Retinal pigment epithelial cell (primary cell): ENCODE measurements around the gene SCNM1.

ENCODE experiments used
- DNase-seq: peaks from one replicate; pipeline ENCODE4 v3.0.0-alpha.2; 2010; ENCODE audit warnings: low read depth
- H3K4me3 ChIP-seq: 2 replicates; pipeline ENCODE4 v1.5.1; 2011; ENCODE audit warnings: mild to moderate bottlenecking, low read length, control low read depth, moderate library complexity
- CTCF ChIP-seq: conservative IDR thresholded peaks from 2 replicates; pipeline ENCODE4 v1.5.1; 2011; ENCODE audit warnings: low read depth, low read length, control low read depth, inconsistent platforms

Gene SCNM1

GRCh38 chr1:151143057-151143435 is 22.9 kb upstream of the SCNM1 start:
- TF ChIP-seq CTCF = no peak
- no peak overlapping the region for H3K4me3 ChIP-seq
- DNase-seq = no peak

- no peak for TF ChIP-seq CTCF
- DNase-seq = no peak
- H3K4me3 ChIP-seq = no peak overlapping the region
Observed at GRCh38 chr1:151143986-151144385, 22.0 kb upstream of the SCNM1 start.

DNA sequence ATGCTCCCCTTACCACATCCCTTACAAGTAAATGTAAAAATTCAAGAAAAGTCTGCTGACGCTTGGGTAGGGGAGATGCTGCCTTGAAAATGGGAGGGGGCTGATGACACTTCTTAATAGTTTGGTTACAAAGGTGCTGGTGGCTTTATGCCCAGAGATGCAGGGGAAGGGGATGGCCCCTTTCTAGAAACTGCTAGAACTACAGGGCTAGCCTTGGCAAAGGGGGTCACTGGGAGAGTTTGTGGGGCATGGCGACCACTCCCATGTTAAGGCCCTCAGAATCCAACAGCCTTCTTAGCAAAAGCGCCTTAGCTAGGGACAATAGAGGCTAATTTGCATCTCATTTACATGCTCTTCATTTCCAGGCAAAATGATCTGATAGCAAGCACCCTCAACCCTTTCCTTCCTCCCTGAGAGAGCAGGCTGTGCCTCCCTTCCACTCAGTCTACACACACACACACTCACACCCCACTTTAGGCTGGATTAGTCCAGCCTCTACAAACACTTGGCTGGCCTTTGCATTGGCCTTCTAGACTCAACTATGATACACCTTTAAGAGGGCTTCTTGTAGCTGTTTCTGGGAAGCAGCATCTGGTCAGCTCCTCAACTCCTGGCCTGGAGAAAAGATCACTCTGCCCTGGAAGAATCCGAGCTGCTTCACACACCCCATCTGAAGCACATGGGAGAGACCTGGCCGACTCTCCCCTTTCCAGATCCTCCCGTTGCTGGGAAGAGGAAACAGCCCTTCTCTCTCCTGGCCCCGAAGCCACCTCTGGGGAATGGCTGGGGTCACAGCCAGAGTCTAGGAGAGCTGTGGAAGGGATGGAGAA is 21.3 kb upstream of the SCNM1 start:
- no peak overlapping the region for H3K4me3 ChIP-seq
- no peak for DNase-seq
- TF ChIP-seq CTCF = no peak

DNA sequence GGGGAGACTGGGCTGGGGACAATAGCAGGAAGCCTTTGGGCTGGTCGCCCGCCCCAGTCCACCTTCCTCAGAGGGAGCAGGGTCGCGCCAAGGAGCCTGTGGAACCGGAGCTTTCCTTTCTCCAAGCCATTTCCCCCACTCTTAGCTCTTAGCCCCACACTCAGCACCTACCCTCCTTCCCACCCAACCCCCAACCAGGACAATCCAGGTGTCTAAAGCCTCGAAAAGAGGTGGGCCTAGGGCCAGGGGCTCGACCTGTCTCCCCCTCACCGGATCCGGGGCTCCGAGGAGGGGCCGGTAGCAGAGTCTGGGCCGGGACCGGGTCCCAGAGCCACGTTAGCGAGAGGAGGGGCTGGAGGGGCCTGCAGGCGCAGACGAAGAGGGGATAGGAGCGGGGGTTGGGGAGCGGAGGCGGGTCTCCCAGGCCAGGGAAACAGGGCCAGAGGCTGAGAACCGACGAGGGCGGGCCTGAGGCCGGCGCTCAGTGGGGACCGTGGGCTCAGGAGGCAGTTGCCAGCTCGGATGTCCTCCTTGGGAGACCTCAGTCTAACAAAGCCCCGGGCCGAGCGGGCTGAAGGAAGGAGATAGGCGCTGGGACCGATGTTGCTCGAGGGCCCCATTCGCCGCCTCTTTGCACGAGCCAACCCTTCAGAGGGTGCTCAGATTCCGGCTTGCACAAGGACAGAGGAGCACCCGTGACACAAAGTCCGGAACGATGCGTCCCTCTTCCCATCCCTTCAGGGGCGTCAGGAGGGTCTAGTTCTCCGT is 20.5 kb upstream of the SCNM1 start:
- no peak for TF ChIP-seq CTCF
- no peak for DNase-seq
- peak overlapping the region; percentile 71 for H3K4me3 ChIP-seq

GRCh38 chr1:151146072-151146411 is 19.9 kb upstream of the SCNM1 start:
- peak overlapping the region; percentile 71 for H3K4me3 ChIP-seq
- no peak for TF ChIP-seq CTCF
- no peak for DNase-seq

DNA sequence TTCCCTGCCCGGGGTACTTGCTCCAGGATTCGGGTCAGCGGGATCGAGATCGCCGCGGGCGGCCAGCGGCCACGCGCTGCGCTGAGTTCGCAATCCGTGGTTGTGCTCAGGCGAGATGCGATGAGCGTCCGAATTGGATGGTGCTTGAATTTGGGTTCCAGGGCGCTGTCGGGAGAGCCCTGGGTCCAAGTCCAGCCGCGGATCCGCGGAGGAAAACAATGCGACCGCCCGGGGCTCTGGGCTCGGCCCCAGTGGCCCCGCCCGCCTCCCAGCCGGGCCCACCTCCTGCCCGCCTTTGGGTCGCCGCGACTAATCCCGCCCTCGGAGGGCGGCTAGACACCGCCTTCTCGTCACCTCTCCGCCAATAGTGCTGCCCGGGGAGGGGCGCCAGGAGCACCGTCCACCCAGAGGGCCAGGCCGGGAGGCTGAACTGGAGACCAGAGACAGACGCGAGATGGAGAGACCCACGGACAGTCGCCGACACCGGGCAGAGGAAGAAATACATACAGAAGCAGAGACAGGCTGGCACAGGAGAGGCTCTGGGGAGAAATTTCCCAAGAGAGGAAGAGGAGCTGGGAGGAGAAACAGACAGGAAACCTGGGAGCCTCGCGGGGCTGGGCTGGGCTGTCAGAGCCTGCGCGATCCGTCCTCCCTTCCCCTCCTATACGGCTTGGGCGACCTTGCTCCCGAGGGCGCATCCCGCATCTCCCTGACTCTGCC is 19.4 kb upstream of the SCNM1 start, which contains the start of gene SEMA6C:
Gene SEMA6C, minus strand, starts transcription at position 220 of the 720 bp plus-strand sequence. CDS start 4,010 bp downstream, outside the sequence.
- no peak for TF ChIP-seq CTCF
- H3K4me3 ChIP-seq = peak within 1 kb of the TSS; percentile 71
- peak; percentile 64 for DNase-seq
